ENCODE data around the gene CDS1. TPM values are rescaled to one million over a fixed set of nuclear protein-coding genes. Genes with fewer than 3 reads are reported as not detected.

The CDS1 gene
- total RNA-seq, 1 donor from 2014 or later: 0.16 TPM

DNA sequence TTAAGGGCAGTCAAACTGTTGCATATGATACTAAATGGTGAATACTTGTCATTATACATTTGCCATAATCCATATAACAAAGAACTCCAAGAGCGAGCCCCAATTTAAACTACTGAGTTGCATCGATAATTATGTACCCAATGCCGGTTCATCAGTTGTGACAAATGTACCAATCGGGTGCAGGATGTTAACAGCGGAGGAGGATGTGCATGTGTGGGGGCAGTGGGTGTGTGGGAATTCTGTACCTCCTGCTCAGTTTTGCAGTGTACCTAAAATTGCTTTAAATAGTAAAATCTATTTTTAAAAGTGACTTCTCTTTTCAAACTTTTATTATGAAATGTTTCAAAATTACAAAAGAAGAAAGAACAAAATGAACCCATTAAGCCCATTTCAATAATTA, 20.8 kb upstream of the CDS1 start:
- Mint-ChIP-seq H3K27me3 (peaks cover 4% of the 10 kb centered on the region), H3K27ac (no peak overlapping the region), H3K9me3 (no peaks in the 10 kb centered on the region), H3K4me3 (no peak overlapping the region), H3K4me1 (no peaks in the 10 kb centered on the region), H3K36me3 (ENCODE audit: low read depth) (no peaks in the 10 kb centered on the region)
- DNase-seq (no peak), ATAC-seq (ENCODE audit: low read depth) (no peak)
- ChIA-PET CTCF (no interaction called here), POLR2A (no interaction called here)
- intact Hi-C loops (cut with micrococcal nuclease): no loop called here
- TF ChIP-seq, protein P1, sequence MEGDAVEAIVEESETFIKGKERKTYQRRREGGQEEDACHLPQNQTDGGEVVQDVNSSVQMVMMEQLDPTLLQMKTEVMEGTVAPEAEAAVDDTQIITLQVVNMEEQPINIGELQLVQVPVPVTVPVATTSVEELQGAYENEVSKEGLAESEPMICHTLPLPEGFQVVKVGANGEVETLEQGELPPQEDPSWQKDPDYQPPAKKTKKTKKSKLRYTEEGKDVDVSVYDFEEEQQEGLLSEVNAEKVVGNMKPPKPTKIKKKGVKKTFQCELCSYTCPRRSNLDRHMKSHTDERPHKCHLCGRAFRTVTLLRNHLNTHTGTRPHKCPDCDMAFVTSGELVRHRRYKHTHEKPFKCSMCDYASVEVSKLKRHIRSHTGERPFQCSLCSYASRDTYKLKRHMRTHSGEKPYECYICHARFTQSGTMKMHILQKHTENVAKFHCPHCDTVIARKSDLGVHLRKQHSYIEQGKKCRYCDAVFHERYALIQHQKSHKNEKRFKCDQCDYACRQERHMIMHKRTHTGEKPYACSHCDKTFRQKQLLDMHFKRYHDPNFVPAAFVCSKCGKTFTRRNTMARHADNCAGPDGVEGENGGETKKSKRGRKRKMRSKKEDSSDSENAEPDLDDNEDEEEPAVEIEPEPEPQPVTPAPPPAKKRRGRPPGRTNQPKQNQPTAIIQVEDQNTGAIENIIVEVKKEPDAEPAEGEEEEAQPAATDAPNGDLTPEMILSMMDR (IDR thresholded peaks at IDR 0.05): no peak

DNA sequence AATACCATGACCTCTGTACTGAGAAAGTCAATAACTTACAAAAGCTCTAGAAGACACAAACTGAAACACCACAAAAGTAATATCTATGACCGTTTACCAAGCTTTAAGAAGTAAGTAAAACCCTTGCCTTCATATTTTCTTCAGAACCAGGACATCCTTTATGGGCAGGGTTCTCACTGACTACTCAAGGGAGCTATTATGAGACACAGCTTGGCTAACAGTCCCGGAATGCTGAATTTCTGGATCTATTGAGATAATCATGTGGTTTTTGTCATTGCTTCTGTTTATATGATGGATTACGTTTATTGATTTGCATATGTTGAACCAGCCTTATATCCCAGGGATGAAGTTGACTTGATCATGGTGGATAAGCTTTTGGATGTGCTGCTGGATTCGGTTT, 19.9 kb upstream of the CDS1 start:
- peaks cover 4% of the 10 kb centered on the region for H3K27me3 Mint-ChIP-seq
- H3K27ac Mint-ChIP-seq: no peak overlapping the region
- no peak overlapping the region for H3K4me3 Mint-ChIP-seq
- no peak for DNase-seq
- TF ChIP-seq, protein P1 (IDR thresholded peaks at IDR 0.05): no peak
- no peak for ATAC-seq (ENCODE audit: low read depth)
- H3K4me1 Mint-ChIP-seq: no peaks in the 10 kb centered on the region
- H3K9me3 Mint-ChIP-seq: no peaks in the 10 kb centered on the region
- no peaks in the 10 kb centered on the region for H3K36me3 Mint-ChIP-seq (ENCODE audit: low read depth)
- intact Hi-C loops (cut with micrococcal nuclease): no loop called here
- ChIA-PET CTCF (no interaction called here), POLR2A (no interaction called here)

DNA sequence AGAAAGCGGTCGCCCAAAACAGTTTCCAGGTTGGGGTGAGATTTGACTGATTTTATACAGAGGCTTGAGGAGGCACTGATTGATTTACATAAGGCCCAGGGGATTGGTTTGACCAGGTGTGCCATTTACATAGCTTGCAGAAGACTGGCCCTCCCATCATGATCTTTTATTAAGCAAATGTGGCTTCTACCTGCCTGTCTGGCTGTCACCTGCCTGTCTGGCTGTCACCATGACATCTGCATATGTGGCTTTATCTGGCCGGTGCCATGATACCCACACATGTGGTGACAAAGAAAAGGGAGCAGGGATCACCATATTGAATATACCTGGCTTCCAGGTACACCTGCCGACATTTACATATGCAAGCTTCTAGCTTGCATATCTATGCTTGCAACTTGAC, 17.0 kb upstream of the CDS1 start:
- CTCF ChIA-PET: no interaction called here
- Mint-ChIP-seq H3K9me3 (no peaks in the 10 kb centered on the region), H3K27ac (no peak overlapping the region)

DNA sequence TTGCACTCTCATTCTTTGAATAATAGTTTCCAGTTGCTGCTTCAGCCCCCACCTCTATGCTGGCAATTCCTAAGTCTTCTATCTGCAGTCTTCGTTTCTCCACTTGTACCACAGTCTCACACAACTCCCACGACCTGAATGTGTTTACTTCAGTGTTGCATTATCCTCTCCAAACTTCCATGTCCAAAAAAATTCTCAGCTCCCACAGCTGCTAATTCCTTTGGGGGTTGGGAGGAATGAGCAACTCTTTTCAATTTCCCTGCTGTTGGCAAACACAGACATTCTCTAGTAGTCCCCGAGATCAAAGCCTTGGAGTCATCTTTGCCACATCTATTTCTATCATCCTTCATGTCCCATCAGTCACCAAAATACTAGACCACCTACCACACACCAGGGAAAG, 14.4 kb upstream of the CDS1 start:
- Mint-ChIP-seq H3K4me1 (no peaks in the 10 kb centered on the region), H3K27ac (no peak overlapping the region), H3K9me3 (no peaks in the 10 kb centered on the region), H3K4me3 (no peak overlapping the region), H3K27me3 (peaks cover 6% of the 10 kb centered on the region), H3K36me3 (ENCODE audit: low read depth) (no peaks in the 10 kb centered on the region)
- no peak for DNase-seq
- TF ChIP-seq, protein P1 (IDR thresholded peaks at IDR 0.05): no peak
- intact Hi-C loops (cut with micrococcal nuclease): no loop called here
- ChIA-PET CTCF (no interaction called here), POLR2A (no interaction called here)
- no peak for ATAC-seq (ENCODE audit: low read depth)

More for the DNA sequence above, 17.0 kb upstream of the CDS1 start:
- Mint-ChIP-seq H3K4me3 (no peak overlapping the region), H3K27me3 (peaks cover 6% of the 10 kb centered on the region), H3K4me1 (no peaks in the 10 kb centered on the region), H3K36me3 (ENCODE audit: low read depth) (no peaks in the 10 kb centered on the region)
- DNase-seq: no peak
- POLR2A ChIA-PET: no interaction called here
- intact Hi-C loops (cut with micrococcal nuclease): no loop called here
- ATAC-seq (ENCODE audit: low read depth): no peak
- TF ChIP-seq, protein P1 (IDR thresholded peaks at IDR 0.05): no peak

DNA sequence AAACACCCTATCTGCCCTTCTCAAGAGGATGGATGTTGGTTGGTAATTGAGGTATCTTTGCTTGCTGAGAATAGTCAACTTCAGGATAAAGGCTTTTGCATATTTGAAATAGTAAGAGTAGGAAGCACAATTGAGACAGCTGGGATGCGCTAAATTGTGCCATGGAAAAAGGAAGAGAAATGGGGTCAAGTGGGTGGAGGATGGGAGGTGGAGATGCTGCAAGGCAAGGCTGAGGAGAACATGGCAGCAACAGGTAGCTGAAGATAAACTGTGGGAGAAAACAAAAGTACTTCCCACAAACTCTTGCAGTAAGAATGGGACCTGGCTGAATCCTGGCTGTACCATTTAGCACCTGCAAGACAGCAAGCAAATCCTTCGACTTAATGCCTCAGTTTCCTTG, 13.9 kb upstream of the CDS1 start:
- Mint-ChIP-seq H3K27ac (no peak overlapping the region), H3K9me3 (no peaks in the 10 kb centered on the region), H3K27me3 (peaks cover 6% of the 10 kb centered on the region), H3K4me3 (no peak overlapping the region), H3K4me1 (no peaks in the 10 kb centered on the region), H3K36me3 (ENCODE audit: low read depth) (no peaks in the 10 kb centered on the region)
- intact Hi-C loops (cut with micrococcal nuclease): no loop called here
- CTCF ChIA-PET: no interaction called here
- TF ChIP-seq, protein P1 (IDR thresholded peaks at IDR 0.05): no peak
- ATAC-seq (ENCODE audit: low read depth) (no peak), DNase-seq (no peak)
- POLR2A ChIA-PET: no interaction called here

Measured in activated B cell treated with CpG ODN at 0.5 μM for 24 hours (primary cell).